IMR-90 (cell line): ENCODE results near the gene TRAF1. TPM values are rescaled to one million over a fixed set of nuclear protein-coding genes. Genes with fewer than 3 reads are reported as not detected.

Source experiments
- ATAC-seq: fragments of 200-7000 bp; cut with Tn5 transposase; 2 replicates; pipeline ENCODE4 v1.9.1; 2020; ENCODE audit warnings: low read depth, mild to moderate bottlenecking, moderate library complexity
- BruUV-seq: library from RNA; stranded (reverse); fragments of 400-500 nt; replicated peaks from 2 replicates; lab custom pipeline; 2021; lab: Mats Ljungman, UMichigan
- CTCF ChIA-PET: fragments of 300-600 bp; formaldehyde crosslinking; extraction: SDS; loops from one replicate; lab custom pipeline; 2021; ENCODE audit warnings: antibody characterized with exemption; lab: Yijun Ruan, JAX
- POLR2A ChIA-PET: fragments of 300-600 bp; sonication (Branson Sonifier 250); formaldehyde crosslinking; loops from one replicate; lab custom pipeline; 2022; ENCODE audit warnings: antibody characterized with exemption; ENCODE audit not compliant: unreplicated experiment; lab: Charles Lee
- DNase-seq: peaks from one replicate; pipeline ENCODE4 v3.0.0; 2013
- H2AFZ ChIP-seq: replicated peaks from 2 replicates; pipeline ENCODE3; 2013; ENCODE audit warnings: low read length, mild to moderate bottlenecking; ENCODE audit not compliant: poor library complexity
- H2AK5ac ChIP-seq: 2 replicates; pipeline ENCODE4 v1.6.1; 2013; ENCODE audit warnings: low read depth, low read length, inconsistent platforms
- H2AK9ac ChIP-seq: replicated peaks from 2 replicates; pipeline ENCODE3; 2013; ENCODE audit warnings: mild to moderate bottlenecking, low read depth, low read length, moderate library complexity; ENCODE audit not compliant: poor library complexity
- H2BK120ac ChIP-seq: 2 replicates; pipeline ENCODE4 v1.6.1; 2013; ENCODE audit warnings: low read depth, low read length, inconsistent platforms
- H2BK15ac ChIP-seq: 3 replicates; pipeline ENCODE4 v1.6.1; 2013; ENCODE audit warnings: low read depth, low read length, inconsistent platforms
- H2BK20ac ChIP-seq: 2 replicates; pipeline ENCODE4 v1.6.1; 2013; ENCODE audit warnings: low read depth, mild to moderate bottlenecking, inconsistent platforms, low read length, moderate library complexity
- H2BK5ac ChIP-seq: 2 replicates; pipeline ENCODE4 v1.6.1; 2013; ENCODE audit warnings: mild to moderate bottlenecking, low read depth, low read length, inconsistent platforms; ENCODE audit not compliant: poor library complexity, severe bottlenecking
- H3K14ac ChIP-seq: replicated peaks from 2 replicates; pipeline ENCODE4 v1.6.1; 2013; ENCODE audit warnings: low read depth, low read length, inconsistent platforms
- H3K18ac ChIP-seq: 2 replicates; pipeline ENCODE4 v1.6.1; 2013; ENCODE audit warnings: low read depth, low read length, control low read depth
- H3K23ac ChIP-seq: 2 replicates; pipeline ENCODE4 v1.6.1; 2013; ENCODE audit warnings: low read depth, low read length, inconsistent platforms
- H3K27ac ChIP-seq: 2 replicates; pipeline ENCODE4 v1.5.1; 2013; ENCODE audit warnings: mild to moderate bottlenecking, control low read depth, low read length; ENCODE audit not compliant: insufficient read depth
- H3K27me3 ChIP-seq: 2 replicates; pipeline ENCODE4 v1.6.1; 2013; ENCODE audit warnings: low read length; ENCODE audit not compliant: control insufficient read depth, insufficient read depth
- H3K36me3 ChIP-seq: 2 replicates; pipeline ENCODE4 v1.6.1; 2013; ENCODE audit warnings: low read length, mixed read lengths; ENCODE audit not compliant: control insufficient read depth, insufficient read depth
- H3K4ac ChIP-seq: 2 replicates; pipeline ENCODE4 v1.6.1; 2013; ENCODE audit warnings: low read depth, low read length, inconsistent platforms
- H3K4me1 ChIP-seq: 2 replicates; pipeline ENCODE4 v1.6.1; 2013; ENCODE audit warnings: low read length, mixed read lengths; ENCODE audit not compliant: control insufficient read depth, insufficient read depth
- H3K4me2 ChIP-seq: 2 replicates; pipeline ENCODE4 v1.6.1; 2013; ENCODE audit warnings: low read depth, mild to moderate bottlenecking, control low read depth, low read length, moderate library complexity
- H3K4me3 ChIP-seq: 2 replicates; pipeline ENCODE4 v1.5.1; 2013; ENCODE audit warnings: low read depth, mild to moderate bottlenecking, control low read depth, low read length, moderate library complexity; ENCODE audit not compliant: insufficient read depth
- H3K56ac ChIP-seq: 2 replicates; pipeline ENCODE4 v1.6.1; 2013; ENCODE audit warnings: low read length, inconsistent platforms; ENCODE audit not compliant: insufficient read depth; ENCODE audit errors: extremely low read depth
- H3K79me1 ChIP-seq, 2 experiments: 2 replicates each; pipeline ENCODE4 v1.6.1; 2013; ENCODE audit warnings: low read length in 2 of 2, inconsistent platforms in 1 of 2, low read depth in 1 of 2
- H3K9ac ChIP-seq: 2 replicates; pipeline ENCODE4 v1.6.1; 2013; ENCODE audit warnings: low read depth, low read length, control low read depth
- H3K9me1 ChIP-seq: 2 replicates; pipeline ENCODE4 v1.6.1; 2013; ENCODE audit warnings: low read length, inconsistent platforms; ENCODE audit not compliant: insufficient read depth
- H3K9me3 ChIP-seq: 2 replicates; pipeline ENCODE4 v1.6.1; 2013; ENCODE audit warnings: low read length; ENCODE audit not compliant: control insufficient read depth, insufficient read depth
- H4K20me1 ChIP-seq: 2 replicates; pipeline ENCODE4 v1.6.1; 2013; ENCODE audit warnings: low read length, inconsistent platforms; ENCODE audit not compliant: insufficient read depth
- H4K5ac ChIP-seq: 2 replicates; pipeline ENCODE4 v1.6.1; 2013; ENCODE audit warnings: mild to moderate bottlenecking, low read depth, low read length, control low read depth
- H4K8ac ChIP-seq, 2 experiments: 2 replicates each; pipeline ENCODE4 v1.6.1; 2013; ENCODE audit warnings: low read depth in 2 of 2, low read length in 2 of 2, control low read depth in 1 of 2, inconsistent platforms in 1 of 2
- H4K91ac ChIP-seq: 2 replicates; pipeline ENCODE4 v1.6.1; 2013; ENCODE audit warnings: low read depth, low read length, inconsistent platforms; ENCODE audit not compliant: insufficient read depth
- CHD1 ChIP-seq: IDR thresholded peaks from 2 replicates; pipeline ENCODE4 v1.6.1; 2012; ENCODE audit warnings: low read depth, low read length, improper control_type of control experiment
- FOS ChIP-seq: fragments of 150-350 bp; IDR thresholded peaks from 2 replicates; pipeline ENCODE4 v1.6.1; 2016; ENCODE audit warnings: low read depth, low read length
- MAFK ChIP-seq: IDR thresholded peaks from 2 replicates; pipeline ENCODE4 v1.6.1; 2012; ENCODE audit warnings: low read depth, low read length, improper control_type of control experiment
- MXI1 ChIP-seq: IDR thresholded peaks from 2 replicates; pipeline ENCODE4 v1.6.1; 2012; ENCODE audit warnings: low read depth, mild to moderate bottlenecking, low read length, moderate library complexity, borderline replicate concordance
- NFE2L2 ChIP-seq: fragments of 150-350 bp; IDR thresholded peaks from 2 replicates; pipeline ENCODE4 v1.6.1; 2016; ENCODE audit warnings: low read depth, mild to moderate bottlenecking, low read length
- RAD21 ChIP-seq: IDR thresholded peaks from 2 replicates; pipeline ENCODE4 v1.6.1; 2012; ENCODE audit warnings: low read length, improper control_type of control experiment
- RCOR1 ChIP-seq: IDR thresholded peaks from 2 replicates; pipeline ENCODE4 v1.6.1; 2012; ENCODE audit warnings: mild to moderate bottlenecking, low read length, improper control_type of control experiment; ENCODE audit not compliant: insufficient replicate concordance
- WGBS, 2 experiments: methylation state at CpG; one replicate each; pipeline versions ENCODE4 v1.1.5 to v1.1.7; 2013; ENCODE audit warnings: missing lambda C conversion rate in 2 of 2; ENCODE audit not compliant: insufficient read length in 1 of 2; ENCODE audit errors: extremely low coverage in 2 of 2; 5-methylcytosine and 5-hydroxymethylcytosine counted together
- dilution Hi-C: fragments of 300-500 bp; cut with HindIII; formaldehyde crosslinking; loops from one replicate; pipeline ENCODE4 v1.14.3; 2018; ENCODE audit warnings: low sequenced_read_pairs; ENCODE audit not compliant: unreplicated experiment
- in situ Hi-C: fragments of 300-500 bp; cut with MboI; formaldehyde crosslinking; loops from 3 replicates; pipeline ENCODE4 v1.14.3; 2019; ENCODE audit warnings: low sequenced_read_pairs, inconsistent platforms, mixed read lengths
- intact Hi-C: fragments of 100-400 bp; cut with micrococcal nuclease; formaldehyde crosslinking; loops from 2 replicates; pipeline ENCODE4 v1.10.0; 2022
- polyA plus RNA-seq, 3 experiments: library from polyadenylated mRNA; depleted of rRNA; stranded (reverse); fragments of >200 nt; gene quantifications; 2 replicates each; pipeline ENCODE4 v1.2.3, GENCODE V29; 2012; ENCODE audit warnings: low replicate concordance in 1 of 3
- total RNA-seq: library from RNA; depleted of rRNA; stranded (reverse); fragments of >200 nt; gene quantifications from 2 replicates; pipeline ENCODE4 v1.2.3, GENCODE V29; 2012
- TF ChIP-seq, protein P1 (sequence below): fragments of 150-350 bp; IDR thresholded peaks from 2 replicates; pipeline ENCODE4 v1.6.1; 2017; ENCODE audit warnings: mild to moderate bottlenecking, antibody characterized with exemption, low read length, low read depth

The TRAF1 gene
- total and polyA plus RNA-seq, 2 of the 4 experiments (the other 2 are of a cell fraction), result 3.9 to 4.1 TPM

DNA sequence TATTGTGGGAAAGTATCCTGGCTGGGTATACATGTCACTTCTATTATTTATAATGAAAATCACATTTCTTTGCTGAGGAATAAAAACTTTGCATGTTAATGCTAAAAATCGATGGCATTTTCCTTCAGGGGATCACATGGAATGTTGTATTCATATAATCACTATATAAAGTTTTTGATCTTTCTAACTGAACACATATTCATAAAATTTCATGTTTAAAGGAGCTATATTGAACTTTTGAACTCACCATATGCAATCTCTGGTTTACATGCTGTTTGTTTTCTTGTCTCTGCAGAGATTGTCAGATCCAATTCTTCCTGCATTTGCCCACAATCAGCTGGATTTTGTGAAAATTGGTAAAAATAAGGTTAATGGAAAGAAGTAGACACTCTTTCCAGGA, 33.4 kb upstream of the TRAF1 start:
- Histone ChIP-seq H4K20me1 (no peaks in the 10 kb centered on the region), H2BK5ac (no peak overlapping the region), H3K9ac (no peak overlapping the region), H3K27ac (no peak overlapping the region), H3K27me3 (no peaks in the 10 kb centered on the region), H2BK15ac (no peak overlapping the region), H4K91ac (no peak overlapping the region), H3K4me1 (no peaks in the 10 kb centered on the region), H2BK20ac (no peak overlapping the region), H2AK5ac (no peak overlapping the region), H4K8ac (no peak overlapping the region), H3K56ac (no peak overlapping the region), H3K4me3 (no peak overlapping the region), H3K23ac (no peak overlapping the region), H2BK120ac (no peak overlapping the region), H3K4me2 (no peak overlapping the region), H3K14ac (no peak overlapping the region), H4K5ac (no peak overlapping the region), H3K36me3 (no peaks in the 10 kb centered on the region), H3K79me1 (no peaks in the 10 kb centered on the region), H3K18ac (no peak overlapping the region), H3K9me3 (no peaks in the 10 kb centered on the region), H3K4ac (no peak overlapping the region), H2AFZ (no peak overlapping the region), H3K9me1 (no peaks in the 10 kb centered on the region), H2AK9ac (no peak overlapping the region)
- intact Hi-C loops, result no loop called here
- TF ChIP-seq FOS, result no peak
- TF ChIP-seq RCOR1, result no peak
- TF ChIP-seq, protein P1, sequence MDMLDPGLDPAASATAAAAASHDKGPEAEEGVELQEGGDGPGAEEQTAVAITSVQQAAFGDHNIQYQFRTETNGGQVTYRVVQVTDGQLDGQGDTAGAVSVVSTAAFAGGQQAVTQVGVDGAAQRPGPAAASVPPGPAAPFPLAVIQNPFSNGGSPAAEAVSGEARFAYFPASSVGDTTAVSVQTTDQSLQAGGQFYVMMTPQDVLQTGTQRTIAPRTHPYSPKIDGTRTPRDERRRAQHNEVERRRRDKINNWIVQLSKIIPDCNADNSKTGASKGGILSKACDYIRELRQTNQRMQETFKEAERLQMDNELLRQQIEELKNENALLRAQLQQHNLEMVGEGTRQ, result no peak
- TF ChIP-seq MAFK, result no peak
- no peak for TF ChIP-seq MXI1
- no peak for TF ChIP-seq CHD1
- TF ChIP-seq NFE2L2, result no peak
- no peak for TF ChIP-seq RAD21
- ChIA-PET POLR2A (no interaction called here), CTCF (interaction anchor here (1.0 to 1.1 kb wide), 2 partner anchors 17 to 64 kb away, joined by 3 read pairs; no protein-coding TSS in a partner anchor)
- in situ Hi-C loops, result no loop called here
- ATAC-seq, result no peak
- no TSS peak for BruUV-seq
- WGBS, 2 experiments, result no CpG with 5 or more reads among the region's 1 CpG
- no peak for DNase-seq
- dilution Hi-C loops, result no loop called here
